GM21737 (cell line): ENCODE data around the gene TRIM58.

Source experiments
- ATAC-seq: cut with Tn5 transposase; IDR thresholded peaks from one replicate; pipeline ENCODE4 v1.9.1; 2021; ENCODE audit warnings: mild to moderate bottlenecking, moderate library complexity; ENCODE audit not compliant: unreplicated experiment

Gene TRIM58

GRCh38 chr1:247857069-247857984 lies at the start of gene TRIM58:
Gene TRIM58 (plus strand): TSS chr1:247857187. CDS start chr1:247857247, 60 bp downstream.
- no peak for ATAC-seq

GRCh38 chr1:247812637-247813036 lies 44.4 kb upstream of the TRIM58 start:
- ATAC-seq, result no peak

- ATAC-seq, result no peak
These were observed 34.9 kb upstream of the TRIM58 start for GRCh38 chr1:247822060-247822459.

GRCh38 chr1:247824023-247824422 lies 33.0 kb upstream of the TRIM58 start, which contains the start of gene OR14A16:
Gene OR14A16 (minus strand): TSS chr1:247824119. CDS start chr1:247815729, 8,390 bp downstream.
- no peak for ATAC-seq

- no peak for ATAC-seq
These were observed 31.6 kb upstream of the TRIM58 start for GRCh38 chr1:247825362-247825761.

GRCh38 chr1:247829656-247830055 lies 27.3 kb upstream of the TRIM58 start:
- no peak for ATAC-seq

GRCh38 chr1:247833601-247834000 lies 23.4 kb upstream of the TRIM58 start:
- ATAC-seq, result no peak

- ATAC-seq, result no peak
These were observed 16.2 kb upstream of the TRIM58 start for GRCh38 chr1:247840818-247841217.

- no peak for ATAC-seq
These were observed 15.2 kb upstream of the TRIM58 start, which contains the start of gene OR11L1 for GRCh38 chr1:247841796-247842195. Gene OR11L1 (minus strand): TSS chr1:247841896. CDS start chr1:247841896, 0 bp downstream.

GRCh38 chr1:247843411-247843810 lies 13.6 kb upstream of the TRIM58 start:
- ATAC-seq, result no peak

GRCh38 chr1:247845011-247845692 lies 11.8 kb upstream of the TRIM58 start:
- ATAC-seq, result no peak

GRCh38 chr1:247845693-247846017 lies 11.3 kb upstream of the TRIM58 start:
- ATAC-seq, result no peak

- no peak for ATAC-seq
These were observed 8.6 kb upstream of the TRIM58 start for GRCh38 chr1:247848346-247848745.

GRCh38 chr1:247849616-247850015 lies 7.4 kb upstream of the TRIM58 start:
- ATAC-seq, result no peak

GRCh38 chr1:247854899-247855545 lies 2.0 kb upstream of the TRIM58 start:
- ATAC-seq, result no peak

GRCh38 chr1:247855911-247856310 lies 1.1 kb upstream of the TRIM58 start:
- no peak for ATAC-seq

- no peak for ATAC-seq
These were observed 1.1 kb downstream of the TRIM58 start for GRCh38 chr1:247857985-247858619.

GRCh38 chr1:247862756-247863155 lies 5.8 kb downstream of the TRIM58 start:
- ATAC-seq, result no peak

- ATAC-seq, result no peak
These were observed 7.7 kb downstream of the TRIM58 start for GRCh38 chr1:247864644-247865043.

- ATAC-seq, result no peak
These were observed 8.4 kb downstream of the TRIM58 start for GRCh38 chr1:247865416-247865815.

- ATAC-seq, result no peak
These were observed 26.4 kb downstream of the TRIM58 start for GRCh38 chr1:247883346-247883745.
